ENCODE measurements around the gene CGRRF1. TPM values are rescaled to one million over a fixed set of nuclear protein-coding genes. Genes with fewer than 3 reads are reported as not detected.
A peak's percentile ranks its signal among the peaks of the same experiment; 100 is the strongest.

The CGRRF1 gene
- total RNA-seq, 2 experiments from 2014 or later = 9.6 to 10.0 TPM

- TF ChIP-seq, protein P1, sequence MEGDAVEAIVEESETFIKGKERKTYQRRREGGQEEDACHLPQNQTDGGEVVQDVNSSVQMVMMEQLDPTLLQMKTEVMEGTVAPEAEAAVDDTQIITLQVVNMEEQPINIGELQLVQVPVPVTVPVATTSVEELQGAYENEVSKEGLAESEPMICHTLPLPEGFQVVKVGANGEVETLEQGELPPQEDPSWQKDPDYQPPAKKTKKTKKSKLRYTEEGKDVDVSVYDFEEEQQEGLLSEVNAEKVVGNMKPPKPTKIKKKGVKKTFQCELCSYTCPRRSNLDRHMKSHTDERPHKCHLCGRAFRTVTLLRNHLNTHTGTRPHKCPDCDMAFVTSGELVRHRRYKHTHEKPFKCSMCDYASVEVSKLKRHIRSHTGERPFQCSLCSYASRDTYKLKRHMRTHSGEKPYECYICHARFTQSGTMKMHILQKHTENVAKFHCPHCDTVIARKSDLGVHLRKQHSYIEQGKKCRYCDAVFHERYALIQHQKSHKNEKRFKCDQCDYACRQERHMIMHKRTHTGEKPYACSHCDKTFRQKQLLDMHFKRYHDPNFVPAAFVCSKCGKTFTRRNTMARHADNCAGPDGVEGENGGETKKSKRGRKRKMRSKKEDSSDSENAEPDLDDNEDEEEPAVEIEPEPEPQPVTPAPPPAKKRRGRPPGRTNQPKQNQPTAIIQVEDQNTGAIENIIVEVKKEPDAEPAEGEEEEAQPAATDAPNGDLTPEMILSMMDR (IDR thresholded peaks at IDR 0.05) = no peak
- intact Hi-C loops (cut with micrococcal nuclease) = loop anchor here (2.0 to 10.0 kb wide), 3 partner anchors 156 to 319 kb away; no protein-coding TSS in a partner anchor
- CTCF ChIA-PET = interaction anchor here (0.8 to 8.5 kb wide), 23 partner anchors 15 to 240 kb away, joined by 3 to 247 read pairs (median 5); partner anchors contain the start of gene CGRRF1
- Mint-ChIP-seq H3K9me3 (no peaks in the 10 kb centered on the region), H3K4me1 (ENCODE audit: low read depth) (peaks cover 17% of the 10 kb centered on the region), H3K36me3 (ENCODE audit: low read depth) (peaks cover 10% of the 10 kb centered on the region), H3K27ac (no peak overlapping the region), H3K4me3 (peak overlapping the region; percentile 71), H3K27me3 (peaks cover 16% of the 10 kb centered on the region)
- DNase-seq (peak; percentile 86), ATAC-seq (peak; percentile 72)
- POLR2A ChIA-PET = interaction anchor here (1.0 to 4.0 kb wide), 5 partner anchors 17 to 211 kb away, joined by 3 to 21 read pairs (median 5); no protein-coding TSS in a partner anchor
Measured at GRCh38 chr14:54565785-54566409, 56.2 kb downstream of the CGRRF1 start.

GRCh38 chr14:54566410-54567223 lies 56.9 kb downstream of the CGRRF1 start, which contains the start of gene SAMD4A:
Gene SAMD4A (plus strand): TSS chr14:54567128. CDS start chr14:54567917, 789 bp downstream.
- Mint-ChIP-seq H3K27ac (peak within 1 kb of the TSS; percentile 86), H3K36me3 (ENCODE audit: low read depth) (peaks cover 12% of the 10 kb centered on the region), H3K4me3 (peak within 1 kb of the TSS; percentile 84), H3K27me3 (peaks cover 18% of the 10 kb centered on the region), H3K9me3 (no peaks in the 10 kb centered on the region), H3K4me1 (ENCODE audit: low read depth) (peaks cover 19% of the 10 kb centered on the region)
- intact Hi-C loops (cut with micrococcal nuclease) = loop anchor here (5.0 to 10.0 kb wide), 2 partner anchors 156 to 318 kb away; no protein-coding TSS in a partner anchor
- DNase-seq (peak; percentile 73), ATAC-seq (peak; percentile 28)
- TF ChIP-seq, protein P1 (IDR thresholded peaks at IDR 0.05) = peak; percentile 29
- POLR2A ChIA-PET = interaction anchor here (0.6 to 4.0 kb wide), 13 partner anchors 16 to 237 kb away, joined by 3 to 21 read pairs (median 3); partner anchors contain the start of gene CGRRF1
- CTCF ChIA-PET = interaction anchor here (0.7 to 8.5 kb wide), 23 partner anchors 13 to 240 kb away, joined by 3 to 247 read pairs (median 4); no protein-coding TSS in a partner anchor

- no peak for ATAC-seq
- Mint-ChIP-seq H3K36me3 (ENCODE audit: low read depth) (peaks cover 18% of the 10 kb centered on the region), H3K27me3 (peaks cover 21% of the 10 kb centered on the region), H3K4me3 (peak overlapping the region; percentile 84), H3K9me3 (peaks cover 4% of the 10 kb centered on the region), H3K4me1 (ENCODE audit: low read depth) (peaks cover 19% of the 10 kb centered on the region), H3K27ac (peak overlapping the region; percentile 86)
- CTCF ChIA-PET = interaction anchor here (0.7 to 8.5 kb wide), 20 partner anchors 12 to 239 kb away, joined by 3 to 247 read pairs (median 4); no protein-coding TSS in a partner anchor
- TF ChIP-seq, protein P1 (IDR thresholded peaks at IDR 0.05) = no peak
- POLR2A ChIA-PET = interaction anchor here (0.5 to 4.0 kb wide), 15 partner anchors 15 to 237 kb away, joined by 3 to 21 read pairs (median 3); partner anchors contain the start of gene CGRRF1
- intact Hi-C loops (cut with micrococcal nuclease) = loop anchor here (5.0 to 10.0 kb wide), 2 partner anchors 155 to 318 kb away; no protein-coding TSS in a partner anchor
- no peak for DNase-seq
Measured at GRCh38 chr14:54567224-54567638, 57.5 kb downstream of the CGRRF1 start.

GRCh38 chr14:54567639-54568561 lies 58.2 kb downstream of the CGRRF1 start:
- H3K27ac Mint-ChIP-seq = peak overlapping the region; percentile 86
- peak; percentile 14 for ATAC-seq
- peaks cover 8% of the 10 kb centered on the region for H3K9me3 Mint-ChIP-seq
- H3K27me3 Mint-ChIP-seq = peaks cover 20% of the 10 kb centered on the region
- H3K4me3 Mint-ChIP-seq = peak overlapping the region; percentile 84
- TF ChIP-seq, protein P1 (IDR thresholded peaks at IDR 0.05) = no peak
- POLR2A ChIA-PET = interaction anchor here (0.5 to 3.9 kb wide), 11 partner anchors 15 to 313 kb away, joined by 3 to 21 read pairs (median 4); no protein-coding TSS in a partner anchor
- peaks cover 22% of the 10 kb centered on the region for H3K36me3 Mint-ChIP-seq (ENCODE audit: low read depth)
- peaks cover 19% of the 10 kb centered on the region for H3K4me1 Mint-ChIP-seq (ENCODE audit: low read depth)
- CTCF ChIA-PET = interaction anchor here (0.7 to 8.5 kb wide), 17 partner anchors 12 to 238 kb away, joined by 3 to 247 read pairs (median 4); no protein-coding TSS in a partner anchor
- intact Hi-C loops (cut with micrococcal nuclease) = loop anchor here (5.0 to 10.0 kb wide), 2 partner anchors 154 to 317 kb away; no protein-coding TSS in a partner anchor
- peak; percentile 60 for DNase-seq

Data from activated CD8-positive, alpha-beta T cell treated with anti-CD3 and anti-CD28 coated beads for 36 hours (primary cell).